IPS-11a (cell line): Measurements from ENCODE around the gene SCUBE3.

ENCODE experiments used
- H3K4me3 ChIP-seq: one replicate; pipeline ENCODE4 v1.5.1; 2013; ENCODE audit warnings: low read depth, low read length, control low read depth

The SCUBE3 gene

GRCh38 chr6:35237476-35237875, 23.7 kb downstream of the SCUBE3 start:
- H3K4me3 ChIP-seq = no peak overlapping the region

GRCh38 chr6:35238843-35239289, 25.1 kb downstream of the SCUBE3 start:
- no peak overlapping the region for H3K4me3 ChIP-seq

- no peak overlapping the region for H3K4me3 ChIP-seq
These were observed 25.8 kb downstream of the SCUBE3 start for GRCh38 chr6:35239581-35239980.

GRCh38 chr6:35240838-35241801, 27.4 kb downstream of the SCUBE3 start:
- no peak overlapping the region for H3K4me3 ChIP-seq

- no peak overlapping the region for H3K4me3 ChIP-seq
These were observed 28.7 kb downstream of the SCUBE3 start for GRCh38 chr6:35242486-35242885.

GRCh38 chr6:35242906-35243305, 29.1 kb downstream of the SCUBE3 start:
- no peak overlapping the region for H3K4me3 ChIP-seq

- H3K4me3 ChIP-seq = no peak overlapping the region
These were observed 29.7 kb downstream of the SCUBE3 start for GRCh38 chr6:35243386-35243958.

GRCh38 chr6:35244551-35244950, 30.8 kb downstream of the SCUBE3 start:
- no peak overlapping the region for H3K4me3 ChIP-seq

- no peak overlapping the region for H3K4me3 ChIP-seq
These were observed 34.0 kb downstream of the SCUBE3 start for GRCh38 chr6:35247642-35248231.

- no peak overlapping the region for H3K4me3 ChIP-seq
These were observed 34.5 kb downstream of the SCUBE3 start for GRCh38 chr6:35248300-35248699.

GRCh38 chr6:35248965-35249364, 35.2 kb downstream of the SCUBE3 start:
- H3K4me3 ChIP-seq = no peak overlapping the region

GRCh38 chr6:35251949-35252348, 38.2 kb downstream of the SCUBE3 start:
- no peak overlapping the region for H3K4me3 ChIP-seq

GRCh38 chr6:35253249-35253648, 39.5 kb downstream of the SCUBE3 start:
- H3K4me3 ChIP-seq = no peak overlapping the region

- peak overlapping the region; percentile 58 for H3K4me3 ChIP-seq
These were observed 44.6 kb downstream of the SCUBE3 start for GRCh38 chr6:35258336-35258735.

- H3K4me3 ChIP-seq = peak overlapping the region; percentile 58
These were observed 45.1 kb downstream of the SCUBE3 start for GRCh38 chr6:35258858-35259193.

GRCh38 chr6:35259194-35259947, 45.6 kb downstream of the SCUBE3 start, which contains the start of gene ZNF76:
Gene ZNF76, plus strand, starts transcription at chr6:35259735. Its CDS starts 21,417 bp downstream, at chr6:35281152.
- H3K4me3 ChIP-seq = peak within 1 kb of the TSS; percentile 58

GRCh38 chr6:35259948-35260590, 46.3 kb downstream of the SCUBE3 start:
- peak overlapping the region; percentile 58 for H3K4me3 ChIP-seq

GRCh38 chr6:35260591-35261570, 47.1 kb downstream of the SCUBE3 start:
- peak overlapping the region; percentile 58 for H3K4me3 ChIP-seq

GRCh38 chr6:35262596-35262995, 48.8 kb downstream of the SCUBE3 start:
- no peak overlapping the region for H3K4me3 ChIP-seq
